CD4-positive, alpha-beta T cell (primary cell): ENCODE results near the gene ARF3. TPM values are rescaled to one million over a fixed set of nuclear protein-coding genes. Genes with fewer than 3 reads are reported as not detected.

Experiments
- ATAC-seq: fragments of 200-7000 bp; cut with Tn5 transposase; one replicate; pipeline ENCODE4 v1.10.0; 2022; ENCODE audit warnings: mild to moderate bottlenecking; ENCODE audit not compliant: poor library complexity
- CTCF ChIA-PET: fragments of 350-600 bp; sonication (Branson Sonifier 250); formaldehyde crosslinking; loops from one replicate; lab custom pipeline; 2021; ENCODE audit warnings: antibody characterized with exemption, inconsistent platforms; lab: Charles Lee
- POLR2A ChIA-PET: fragments of 350-600 bp; sonication (Branson Sonifier 250); formaldehyde crosslinking; loops from one replicate; lab custom pipeline; 2021; ENCODE audit warnings: antibody characterized with exemption, inconsistent platforms; lab: Charles Lee
- DNase-seq, 14 experiments: peaks; one replicate each; pipeline ENCODE4 v3.0.0-alpha.2; 2013 to 2020; ENCODE audit warnings: mixed read lengths in 2 of 14
- H3K27ac ChIP-seq, 2 donors: one replicate each; pipeline versions ENCODE4 v1.5.1 to v1.7.0; 2013; ENCODE audit warnings: low read length in 2 of 2, low read depth in 1 of 2, mild to moderate bottlenecking in 1 of 2
- H3K27me3 ChIP-seq, 2 experiments: 1 replicate in 1 of 2; 2 replicates in 1 of 2; pipeline versions ENCODE4 v1.6.1 to v1.7.0; 2013; ENCODE audit warnings: low read length in 2 of 2, control low read depth in 1 of 2, mild to moderate bottlenecking in 1 of 2, moderate library complexity in 1 of 2; ENCODE audit not compliant: insufficient read depth in 2 of 2, control insufficient read depth in 1 of 2
- H3K36me3 ChIP-seq: one replicate; pipeline ENCODE4 v1.6.1; 2013; ENCODE audit warnings: low read length, control low read depth; ENCODE audit not compliant: insufficient read depth
- H3K4me1 ChIP-seq: one replicate; pipeline ENCODE4 v1.6.1; 2013; ENCODE audit warnings: low read length, control low read depth; ENCODE audit not compliant: insufficient read depth
- H3K4me3 ChIP-seq: one replicate; pipeline ENCODE4 v1.5.1; 2013; ENCODE audit warnings: mild to moderate bottlenecking, low read length, moderate library complexity
- H3K9me3 ChIP-seq, 2 experiments: 1 replicate in 1 of 2; 2 replicates in 1 of 2; pipeline versions ENCODE4 v1.6.1 to v1.7.0; 2013; ENCODE audit warnings: low read length in 2 of 2, mild to moderate bottlenecking in 2 of 2, control low read depth in 1 of 2, moderate library complexity in 1 of 2; ENCODE audit not compliant: control insufficient read depth in 1 of 2, insufficient read depth in 1 of 2
- H3K27ac Mint-ChIP-seq: one replicate; pipeline ENCODE4 v1.8.0; 2020; ENCODE audit warnings: mixed read lengths
- H3K27me3 Mint-ChIP-seq: one replicate; pipeline ENCODE4 v1.8.0; 2021; ENCODE audit warnings: mixed read lengths
- H3K36me3 Mint-ChIP-seq: one replicate; pipeline ENCODE4 v1.8.0; 2021; ENCODE audit warnings: low read depth, mixed read lengths
- H3K4me1 Mint-ChIP-seq: one replicate; pipeline ENCODE4 v1.8.0; 2021; ENCODE audit warnings: low read depth, mixed read lengths
- H3K4me3 Mint-ChIP-seq: one replicate; pipeline ENCODE4 v1.8.0; 2020; ENCODE audit warnings: mild to moderate bottlenecking, mixed read lengths
- H3K9me3 Mint-ChIP-seq: one replicate; pipeline ENCODE4 v1.8.0; 2020; ENCODE audit warnings: mixed read lengths
- intact Hi-C, 2 experiments: fragments of 100-400 bp; cut with DNase I in 1 of 2; cut with micrococcal nuclease in 1 of 2; formaldehyde crosslinking; loops; one replicate each; pipeline versions ENCODE4 v1.15.1 to v1.9.0; 2023 to 2025; cut with DNase I, micrococcal nuclease
- total RNA-seq, 174 experiments: library from RNA in 2 of 174; stranded (reverse) in 2 of 174; gene quantifications; one replicate each; pipeline ENCODE4 v1.2.3 and lab custom pipeline; 2021 to 2026
- TF ChIP-seq, protein P1 (sequence below): fragments of 200-600 bp; IDR thresholded peaks from one replicate; pipeline ENCODE4 v1.8.0; 2022; ENCODE audit warnings: antibody characterized with exemption, mild to moderate bottlenecking

The ARF3 gene
- total RNA-seq, 2 experiments from 2014 or later, result 32.0 to 34.6 TPM

DNA sequence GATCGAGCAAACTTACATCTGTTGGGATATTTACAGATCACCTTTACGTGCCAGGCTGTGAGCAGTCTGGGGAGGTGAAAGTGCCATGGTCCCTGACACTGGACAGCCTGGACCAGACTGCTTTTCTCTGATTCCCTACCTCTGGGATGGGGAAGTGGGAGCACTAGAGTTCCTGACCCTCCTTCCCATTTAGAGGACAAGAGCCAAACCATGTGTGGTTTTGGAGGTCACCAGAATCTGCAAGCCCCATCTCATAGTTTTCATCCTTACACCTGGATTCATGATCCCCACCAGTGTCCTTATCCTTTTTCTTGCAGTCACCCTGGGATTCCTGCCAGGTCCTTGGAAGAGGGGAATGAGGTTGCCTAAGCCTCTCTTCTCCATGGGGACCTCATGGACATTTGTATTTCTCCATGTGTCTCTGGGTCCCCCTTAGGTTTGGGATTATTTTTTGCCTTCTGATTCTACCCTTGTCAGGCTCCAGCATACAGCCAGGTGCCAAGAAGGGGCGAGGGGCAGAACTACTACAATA, 15.7 kb upstream of the ARF3 start:
- intact Hi-C loops, result no loop called here
- Mint-ChIP-seq H3K27me3 (peaks cover 75% of the 10 kb centered on the region), H3K36me3 (no peaks in the 10 kb centered on the region), H3K9me3 (no peaks in the 10 kb centered on the region), H3K4me1 (peaks cover 36% of the 10 kb centered on the region), H3K4me3 (no peak overlapping the region), H3K27ac (no peak overlapping the region)
- Histone ChIP-seq H3K27ac (no peak overlapping the region), H3K36me3 (no peaks in the 10 kb centered on the region), H3K4me3 (no peak overlapping the region), H3K9me3 (peaks cover 0 to 11% of the 10 kb centered on the region in 2 experiments), H3K4me1 (peaks cover 58% of the 10 kb centered on the region), H3K27me3 (peaks cover 48 to 57% of the 10 kb centered on the region in 2 experiments)
- TF ChIP-seq, protein P1, sequence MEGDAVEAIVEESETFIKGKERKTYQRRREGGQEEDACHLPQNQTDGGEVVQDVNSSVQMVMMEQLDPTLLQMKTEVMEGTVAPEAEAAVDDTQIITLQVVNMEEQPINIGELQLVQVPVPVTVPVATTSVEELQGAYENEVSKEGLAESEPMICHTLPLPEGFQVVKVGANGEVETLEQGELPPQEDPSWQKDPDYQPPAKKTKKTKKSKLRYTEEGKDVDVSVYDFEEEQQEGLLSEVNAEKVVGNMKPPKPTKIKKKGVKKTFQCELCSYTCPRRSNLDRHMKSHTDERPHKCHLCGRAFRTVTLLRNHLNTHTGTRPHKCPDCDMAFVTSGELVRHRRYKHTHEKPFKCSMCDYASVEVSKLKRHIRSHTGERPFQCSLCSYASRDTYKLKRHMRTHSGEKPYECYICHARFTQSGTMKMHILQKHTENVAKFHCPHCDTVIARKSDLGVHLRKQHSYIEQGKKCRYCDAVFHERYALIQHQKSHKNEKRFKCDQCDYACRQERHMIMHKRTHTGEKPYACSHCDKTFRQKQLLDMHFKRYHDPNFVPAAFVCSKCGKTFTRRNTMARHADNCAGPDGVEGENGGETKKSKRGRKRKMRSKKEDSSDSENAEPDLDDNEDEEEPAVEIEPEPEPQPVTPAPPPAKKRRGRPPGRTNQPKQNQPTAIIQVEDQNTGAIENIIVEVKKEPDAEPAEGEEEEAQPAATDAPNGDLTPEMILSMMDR, result no peak
- DNase-seq (no peak), ATAC-seq (no peak)
- CTCF ChIA-PET, result interaction anchor here (0.6 to 1.3 kb wide), 3 partner anchors 16 to 1552 kb away, joined by 3 to 5 read pairs (median 4); no protein-coding TSS in a partner anchor
- POLR2A ChIA-PET, result no interaction called here

DNA sequence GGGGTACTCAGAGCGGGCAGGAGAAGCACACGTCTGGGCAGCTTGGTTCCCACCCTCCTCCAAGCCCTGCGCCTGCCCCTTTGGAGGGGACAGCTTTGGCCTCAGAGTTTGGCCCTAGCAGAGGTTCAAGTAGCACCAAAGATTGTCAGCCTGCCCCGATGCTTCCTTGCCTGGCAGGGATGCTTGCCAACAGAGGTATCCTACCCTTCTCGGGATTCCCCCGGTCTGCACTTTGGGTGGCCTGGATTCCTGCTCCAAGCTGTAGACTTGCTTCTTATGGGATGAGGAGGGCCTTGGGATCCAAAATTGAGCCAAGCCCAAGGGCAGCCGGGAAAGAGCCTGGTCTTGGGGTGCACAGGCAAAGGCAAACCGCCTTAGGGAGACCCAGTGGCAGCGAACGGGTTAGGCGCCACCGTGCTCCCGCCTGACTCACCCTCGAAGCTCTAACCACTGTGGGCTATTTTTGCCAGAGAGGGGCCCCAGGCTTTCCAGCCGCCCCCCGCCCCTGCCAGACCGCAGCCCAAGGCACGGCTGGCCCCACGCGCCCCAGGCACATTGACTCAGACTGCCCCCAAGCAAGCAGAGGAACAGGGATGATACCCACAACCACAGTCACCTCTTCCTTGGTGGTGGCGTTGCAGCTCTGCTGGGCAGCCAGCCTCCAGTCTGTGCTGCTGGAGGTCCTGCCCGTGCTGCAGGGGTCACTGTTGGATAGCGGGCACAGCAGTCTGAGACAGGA, 15.1 kb upstream of the ARF3 start:
- H3K9me3 Mint-ChIP-seq, result no peaks in the 10 kb centered on the region
- Histone ChIP-seq H3K27me3 (peaks cover 48 to 51% of the 10 kb centered on the region in 2 experiments), H3K36me3 (no peaks in the 10 kb centered on the region), H3K9me3 (peaks cover 0 to 11% of the 10 kb centered on the region in 2 experiments), H3K27ac (no peak overlapping the region), H3K4me3 (no peak overlapping the region), H3K4me1 (peaks cover 52% of the 10 kb centered on the region)
- H3K36me3 Mint-ChIP-seq, result no peaks in the 10 kb centered on the region
- no peak for ATAC-seq
- no peak overlapping the region for H3K4me3 Mint-ChIP-seq
- intact Hi-C loops, result no loop called here
- H3K27me3 Mint-ChIP-seq, result peaks cover 70% of the 10 kb centered on the region
- POLR2A ChIA-PET, result interaction anchor here (1.1 to 3.7 kb wide), 2 partner anchors 7 to 47 kb away, joined by 3 to 26 read pairs; partner anchors contain the start of genes FKBP11 and WNT1
- CTCF ChIA-PET, result interaction anchor here (0.9 to 1.7 kb wide), 2 partner anchors 8 to 119 kb away, joined by 3 to 4 read pairs; no protein-coding TSS in a partner anchor
- H3K27ac Mint-ChIP-seq, result no peak overlapping the region
- TF ChIP-seq, protein P1, result no peak
- peak in 2 of 14 experiments; percentile 10 to 49 for DNase-seq
- peaks cover 30% of the 10 kb centered on the region for H3K4me1 Mint-ChIP-seq

DNA sequence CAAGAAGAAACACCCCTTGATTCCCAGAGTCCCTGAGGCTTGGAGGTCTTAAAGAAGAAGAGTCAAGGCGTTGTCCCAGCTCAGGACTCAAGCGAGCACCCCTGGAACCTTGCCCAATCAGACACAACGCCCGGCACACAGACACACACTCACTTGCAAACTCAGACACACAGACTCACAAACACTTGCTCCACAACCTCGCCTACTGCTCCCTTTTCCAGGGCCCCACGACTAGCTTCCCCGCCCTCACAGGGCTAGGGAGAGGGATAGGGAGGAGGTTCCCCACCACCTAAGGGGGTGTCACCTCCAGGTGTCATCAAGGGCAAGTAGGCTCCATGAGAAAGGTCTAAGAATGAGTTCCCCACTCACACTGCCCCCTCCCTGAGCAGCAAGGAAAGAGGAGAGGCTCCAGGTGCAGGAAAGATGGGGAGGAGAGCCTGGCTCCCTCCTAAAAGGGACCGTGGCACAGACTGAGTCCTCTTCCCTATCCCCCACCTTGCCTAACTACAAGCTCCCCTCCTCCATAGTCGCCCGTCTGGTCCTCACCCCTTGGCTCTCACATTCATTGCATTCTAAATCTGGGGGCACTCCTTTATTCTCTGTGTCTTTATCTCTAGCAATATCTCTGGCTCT, 13.5 kb upstream of the ARF3 start:
- peaks cover 47% of the 10 kb centered on the region for H3K4me1 ChIP-seq
- Mint-ChIP-seq H3K27me3 (peaks cover 55% of the 10 kb centered on the region), H3K36me3 (no peaks in the 10 kb centered on the region), H3K9me3 (no peaks in the 10 kb centered on the region), H3K27ac (no peak overlapping the region), H3K4me1 (peaks cover 23% of the 10 kb centered on the region), H3K4me3 (peak overlapping the region; percentile 69)
- TF ChIP-seq, protein P1, result no peak
- H3K9me3 ChIP-seq, result peaks cover 0 to 11% of the 10 kb centered on the region in 2 experiments
- no peaks in the 10 kb centered on the region for H3K36me3 ChIP-seq
- POLR2A ChIA-PET, result interaction anchor here (0.9 to 3.7 kb wide), 2 partner anchors 9 to 14 kb away, joined by 3 to 26 read pairs; partner anchors contain the start of genes ARF3 and WNT1
- DNase-seq (peak in 1 of 14 experiments; percentile 19), ATAC-seq (no peak)
- CTCF ChIA-PET, result interaction anchor here (0.6 to 5.7 kb wide), 4 partner anchors 17 to 117 kb away, joined by 3 to 22 read pairs (median 4); partner anchors contain the start of gene FKBP11
- H3K27ac ChIP-seq, result no peak overlapping the region
- intact Hi-C loops, result no loop called here
- peak overlapping the region; percentile 25 for H3K4me3 ChIP-seq
- H3K27me3 ChIP-seq, result peaks cover 45 to 49% of the 10 kb centered on the region in 2 experiments
